MCF 10A (cell line): ENCODE measurements around the gene QSOX1. TPM values are rescaled to one million over a fixed set of nuclear protein-coding genes. Genes with fewer than 3 reads are reported as not detected.

ENCODE experiments used
- Bru-seq: library from RNA; stranded (reverse); fragments of 400-500 nt; gene quantifications from one replicate; lab custom pipeline; 2021; lab: Mats Ljungman, UMichigan
- BruChase-seq, 2 experiments: library from RNA; stranded (reverse); fragments of 400-500 nt; gene quantifications; one replicate each; lab custom pipeline; 2021; lab: Mats Ljungman, UMichigan
- BruUV-seq: library from RNA; stranded (reverse); fragments of 400-500 nt; replicated peaks from 2 replicates; lab custom pipeline; 2021; lab: Mats Ljungman, UMichigan
- CTCF ChIA-PET: fragments of 300-600 bp; sonication (Branson Sonifier 250); formaldehyde crosslinking; extraction: SDS; loops from one replicate; lab custom pipeline; 2021; ENCODE audit warnings: antibody characterized with exemption, inconsistent platforms; lab: Yijun Ruan, JAX
- POLR2A ChIA-PET: fragments of 300-600, 350-650 bp; sonication (Branson Sonifier 250); formaldehyde crosslinking; extraction: SDS; loops from one replicate; lab custom pipeline; 2020; ENCODE audit warnings: antibody characterized with exemption, inconsistent platforms; lab: Yijun Ruan, JAX
- DNase-seq: peaks from one replicate; pipeline ENCODE4 v3.0.0-alpha.2; 2018; ENCODE audit not compliant: unreplicated experiment
- H3K27ac Mint-ChIP-seq: one replicate; pipeline ENCODE4 v1.8.0; 2022; ENCODE audit warnings: mild to moderate bottlenecking, low read depth, mixed read lengths; ENCODE audit not compliant: unreplicated experiment
- H3K27me3 Mint-ChIP-seq: one replicate; pipeline ENCODE4 v1.8.0; 2022; ENCODE audit warnings: mixed read lengths; ENCODE audit not compliant: insufficient read depth, unreplicated experiment
- H3K36me3 Mint-ChIP-seq: one replicate; pipeline ENCODE4 v1.8.0; 2022; ENCODE audit warnings: mild to moderate bottlenecking, moderate library complexity, mixed read lengths; ENCODE audit not compliant: insufficient read depth, unreplicated experiment
- H3K4me1 Mint-ChIP-seq: one replicate; pipeline ENCODE4 v1.8.0; 2022; ENCODE audit warnings: mixed read lengths; ENCODE audit not compliant: insufficient read depth, unreplicated experiment
- H3K4me3 Mint-ChIP-seq: one replicate; pipeline ENCODE4 v1.8.0; 2022; ENCODE audit warnings: mild to moderate bottlenecking, moderate library complexity, mixed read lengths; ENCODE audit not compliant: unreplicated experiment
- H3K9me3 Mint-ChIP-seq: one replicate; pipeline ENCODE4 v1.8.0; 2022; ENCODE audit warnings: mixed read lengths; ENCODE audit not compliant: unreplicated experiment
- CTCF ChIP-seq: fragments of 200-600 bp; IDR thresholded peaks from one replicate; pipeline ENCODE4 v1.8.0; 2022; ENCODE audit warnings: antibody characterized with exemption, mild to moderate bottlenecking; ENCODE audit not compliant: unreplicated experiment
- intact Hi-C: fragments of 100-400 bp; cut with micrococcal nuclease; formaldehyde crosslinking; loops from 2 replicates; pipeline ENCODE4 v1.14.1; 2022
- long read RNA-seq: library from polyadenylated mRNA; stranded (forward); transcript quantifications from one replicate; pipeline ENCODE4 v2.0.0, GENCODE V29; 2022
- total RNA-seq: library from RNA; stranded (reverse); gene quantifications from 2 replicates; pipeline ENCODE4 v1.2.3, GENCODE V29; 2022

QSOX1 gene
- total RNA-seq (309 and 464 TPM in 2 replicates), Bru-seq, nascent RNA (percentile 93 among the genes with signal in this experiment), BruChase-seq, experiment 1, labeled RNA remaining after a 6-hour chase (percentile 92 among the genes with signal in this experiment), BruChase-seq, experiment 2, labeled RNA remaining after a 2-hour chase (percentile 91 among the genes with signal in this experiment)
- long read RNA-seq, full-length matches to known transcripts = 574 of 779 reads
- long read RNA-seq, partial matches to known transcripts = 102 of 779 reads
- long read RNA-seq, other reads (novel, unspliced or antisense) = 103 of 779 reads

GRCh38 chr1:180154325-180155181, at the start of gene QSOX1:
Gene QSOX1, plus strand, starts transcription at chr1:180154869. Its CDS starts 39 bp downstream, at chr1:180154908.
- TF ChIP-seq CTCF = peak; percentile 23
- Mint-ChIP-seq H3K27ac (peak within 1 kb of the TSS; percentile 89), H3K27me3 (no peaks in the 10 kb centered on the region), H3K4me3 (peak within 1 kb of the TSS; percentile 98), H3K4me1 (peaks cover 64% of the 10 kb centered on the region), H3K36me3 (peaks cover 8% of the 10 kb centered on the region), H3K9me3 (no peaks in the 10 kb centered on the region)
- peak; percentile 92 for DNase-seq
- ChIA-PET POLR2A (interaction anchor here (0.6 to 6.4 kb wide), 22 partner anchors 10 to 277 kb away, joined by 3 to 106 read pairs (median 4); partner anchors contain the start of genes CEP350, TOR1AIP1 and TOR1AIP2), CTCF (interaction anchor here (0.7 to 7.1 kb wide), 6 partner anchors 9 to 56 kb away, joined by 3 to 57 read pairs (median 4); no protein-coding TSS in a partner anchor)
- no TSS peak for BruUV-seq
- intact Hi-C loops = loop anchor here (1.0 to 2.0 kb wide), 3 partner anchors 14 to 200 kb away; partner anchors contain the start of gene CEP350

- CTCF ChIA-PET = interaction anchor here (1.3 kb wide), 1 partner anchor 10 kb away, joined by 3 read pairs; no protein-coding TSS in a partner anchor
- POLR2A ChIA-PET = interaction anchor here (0.6 to 1.7 kb wide), 3 partner anchors 14 to 47 kb away, joined by 3 read pairs; no protein-coding TSS in a partner anchor
- intact Hi-C loops = no loop called here
- H3K27me3 Mint-ChIP-seq = no peaks in the 10 kb centered on the region
- H3K4me3 Mint-ChIP-seq = no peak overlapping the region
- no peak for TF ChIP-seq CTCF
- no TSS peak for BruUV-seq
- H3K4me1 Mint-ChIP-seq = peaks cover under 1% of the 10 kb centered on the region
- peaks cover 78% of the 10 kb centered on the region for H3K36me3 Mint-ChIP-seq
- no peak for DNase-seq
- H3K27ac Mint-ChIP-seq = no peak overlapping the region
- H3K9me3 Mint-ChIP-seq = no peaks in the 10 kb centered on the region
These were observed 42.6 kb upstream of the QSOX1 start for GRCh38 chr1:180112091-180112490.

- Mint-ChIP-seq H3K4me1 (peaks cover 11% of the 10 kb centered on the region), H3K36me3 (peaks cover 71% of the 10 kb centered on the region), H3K4me3 (no peak overlapping the region), H3K27ac (no peak overlapping the region), H3K27me3 (no peaks in the 10 kb centered on the region), H3K9me3 (no peaks in the 10 kb centered on the region)
- intact Hi-C loops = no loop called here
- CTCF ChIA-PET = interaction anchor here (0.6 to 1.3 kb wide), 8 partner anchors 11 to 377 kb away, joined by 3 to 4 read pairs (median 3); no protein-coding TSS in a partner anchor
- DNase-seq = no peak
- POLR2A ChIA-PET = interaction anchor here (0.7 to 1.0 kb wide), 2 partner anchors 9 to 14 kb away, joined by 3 to 6 read pairs; no protein-coding TSS in a partner anchor
- no peak for TF ChIP-seq CTCF
- BruUV-seq = no TSS peak
These were observed 41.6 kb upstream of the QSOX1 start for GRCh38 chr1:180112984-180113647.
